NCI-H345 treated with DMSO at 0.1 percent for 48 hours (cell line): ENCODE results near the gene CFAP46.
"Not testable (repeated sequence)": the region's sequence is repeated elsewhere in the genome, so short reads cannot be mapped to it uniquely, and the experiment has no call there.

Source experiments
- DNase-seq: peaks from one replicate; lab custom pipeline; 2025; ENCODE audit not compliant: unreplicated experiment; lab: John Stamatoyannopoulos, UW

Gene CFAP46

DNA sequence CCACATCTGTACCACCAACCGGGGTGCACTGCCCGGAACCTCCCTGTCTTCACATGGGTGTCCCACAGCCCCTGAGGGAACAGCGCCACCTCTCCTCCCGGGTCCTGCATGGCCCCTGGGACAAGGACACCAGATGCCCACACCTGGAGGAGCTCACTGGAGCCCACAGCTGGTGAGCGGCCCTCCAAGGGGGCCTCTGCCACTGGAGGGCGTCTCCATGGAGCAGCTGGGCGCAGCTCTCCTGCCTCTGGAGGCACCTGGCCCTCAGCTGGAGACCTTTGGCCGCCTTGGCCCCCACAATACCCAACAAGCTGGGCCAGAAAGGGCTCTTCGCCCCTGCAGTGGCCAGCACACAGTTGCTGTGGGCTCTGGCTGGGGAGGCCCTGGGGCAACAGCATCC lies 149.2 kb downstream of the CFAP46 start:
- DNase-seq: no peak

DNA sequence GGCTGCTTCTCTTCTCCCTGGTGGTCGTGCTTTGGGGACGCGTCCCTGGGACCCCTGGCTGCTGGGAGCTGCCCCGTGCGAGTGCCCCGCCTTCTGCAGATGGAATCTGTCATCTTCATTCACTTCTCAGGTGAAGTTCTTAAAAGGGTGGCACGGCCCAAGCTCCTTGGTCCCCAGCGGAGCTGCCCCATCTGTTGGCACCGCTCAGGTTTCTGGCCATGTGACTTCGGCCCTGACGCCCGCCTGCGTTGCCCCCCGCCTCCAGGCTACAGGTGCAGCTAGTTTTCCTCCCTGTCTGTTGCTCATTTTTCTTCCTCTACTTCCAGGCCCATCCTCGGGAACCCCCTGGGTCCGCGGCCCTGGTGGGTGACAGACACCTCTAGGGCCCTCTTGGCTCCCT lies 149.6 kb downstream of the CFAP46 start:
- DNase-seq: no peak

- not testable (repeated sequence) for DNase-seq
These were observed 150.3 kb downstream of the CFAP46 start for GRCh38 chr10:132792099-132792498.

DNA sequence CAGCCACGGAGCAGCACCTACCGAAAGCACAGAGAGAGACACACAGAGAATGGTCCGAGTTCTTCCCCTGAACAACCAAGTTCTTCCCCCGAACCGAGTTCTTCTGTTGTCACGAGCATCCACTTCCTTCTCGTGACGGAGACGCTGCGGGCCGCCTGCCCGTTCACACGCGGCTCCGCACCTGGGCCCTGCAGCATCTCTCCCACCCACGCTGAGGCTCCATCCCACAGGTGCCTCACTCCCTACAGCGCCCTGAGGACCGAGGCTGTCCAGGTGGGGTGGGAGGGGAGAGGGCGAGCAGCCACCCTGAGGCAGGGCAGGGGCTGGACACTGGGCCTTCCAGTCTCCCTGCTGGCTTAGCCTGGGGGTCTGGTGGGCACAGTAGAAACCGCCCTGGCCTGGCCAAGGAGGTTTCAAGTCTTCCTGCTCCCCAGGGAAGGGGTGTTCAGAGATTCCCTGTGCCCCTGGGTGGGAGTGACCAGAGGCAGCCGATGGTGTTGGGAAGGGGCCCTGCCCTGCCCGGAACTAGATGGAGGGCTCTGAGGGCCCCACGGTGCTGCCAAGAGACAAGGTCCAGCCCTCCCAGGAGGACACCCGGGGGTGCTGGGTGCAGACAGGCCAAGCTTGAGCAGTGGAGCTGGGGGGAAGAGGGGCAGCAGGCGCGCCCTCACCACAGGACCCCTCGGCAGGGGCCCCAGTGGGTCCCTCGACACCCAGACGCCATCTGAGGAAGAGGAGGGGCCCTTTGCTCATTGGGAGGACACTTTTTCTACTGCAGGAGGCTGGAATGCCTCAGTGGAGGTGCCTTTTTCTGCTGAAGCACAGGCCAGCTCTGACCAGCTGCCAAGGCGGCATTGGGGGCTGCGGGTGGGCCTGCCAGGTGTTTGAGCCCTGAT lies 151.2 kb downstream of the CFAP46 start:
- DNase-seq: no peak

DNA sequence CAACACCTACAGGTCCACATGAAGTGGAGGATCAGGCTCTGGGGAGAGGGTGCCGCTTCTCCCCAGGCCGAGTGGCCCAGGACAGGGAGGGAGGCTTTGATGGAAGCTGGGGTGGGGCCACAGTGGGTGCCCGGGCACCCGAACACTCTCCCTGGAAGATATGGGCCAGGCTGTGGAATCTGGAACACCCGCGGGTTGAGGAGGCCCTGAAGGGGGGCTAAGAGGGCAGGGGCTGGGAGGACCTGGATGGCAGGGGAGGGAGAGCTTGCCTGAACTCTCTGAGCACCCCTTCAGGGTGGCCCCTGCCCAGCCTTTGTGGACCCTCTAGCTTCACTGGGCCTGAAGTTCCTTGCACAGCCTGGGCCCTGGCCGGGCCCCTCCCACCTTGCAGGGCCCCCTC lies 151.9 kb downstream of the CFAP46 start:
- no peak for DNase-seq

DNA sequence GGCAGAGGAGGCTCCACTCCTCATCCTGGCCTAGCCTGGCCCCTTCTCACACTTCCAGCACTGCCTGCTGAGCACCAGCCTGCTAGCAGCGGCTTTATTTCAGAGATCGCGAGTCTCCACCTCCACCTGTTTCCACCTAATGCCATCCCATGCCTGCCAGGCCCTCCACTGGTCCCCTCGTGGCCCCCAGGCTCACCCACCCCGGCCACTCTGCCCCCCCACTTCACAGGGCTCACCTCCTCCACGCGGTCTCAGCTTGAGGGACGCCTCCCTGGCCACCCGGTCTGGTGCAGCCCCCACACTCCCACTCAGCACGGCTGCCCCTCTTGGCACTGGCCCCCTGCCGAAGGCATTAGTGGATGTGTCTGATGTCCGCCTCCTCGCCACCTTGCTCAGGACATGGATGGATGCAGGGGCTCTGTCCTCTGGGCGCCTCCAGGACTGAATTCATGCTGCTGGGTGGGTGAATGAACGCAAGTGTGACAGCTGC lies 152.7 kb downstream of the CFAP46 start:
- DNase-seq: no peak

DNA sequence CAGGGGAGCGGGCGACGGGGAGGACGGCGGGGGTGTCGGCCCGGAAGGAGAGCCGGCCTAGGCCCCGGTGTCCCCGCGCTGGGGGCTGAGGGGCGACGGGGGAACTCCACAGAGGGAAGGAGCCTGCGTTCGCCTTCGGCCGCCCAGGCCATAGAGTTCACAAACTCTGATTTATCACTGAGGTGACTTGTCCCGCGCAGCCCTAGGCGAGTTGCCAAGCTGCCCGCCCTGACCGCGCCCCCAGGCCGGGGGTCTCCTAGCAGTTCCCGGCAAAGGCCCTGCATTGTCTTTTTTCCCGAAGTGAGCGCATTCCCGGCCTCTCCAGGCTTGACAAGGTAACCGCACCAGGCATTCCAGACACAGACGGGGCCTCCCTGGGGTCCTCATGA lies 153.5 kb downstream of the CFAP46 start:
- no peak for DNase-seq

DNA sequence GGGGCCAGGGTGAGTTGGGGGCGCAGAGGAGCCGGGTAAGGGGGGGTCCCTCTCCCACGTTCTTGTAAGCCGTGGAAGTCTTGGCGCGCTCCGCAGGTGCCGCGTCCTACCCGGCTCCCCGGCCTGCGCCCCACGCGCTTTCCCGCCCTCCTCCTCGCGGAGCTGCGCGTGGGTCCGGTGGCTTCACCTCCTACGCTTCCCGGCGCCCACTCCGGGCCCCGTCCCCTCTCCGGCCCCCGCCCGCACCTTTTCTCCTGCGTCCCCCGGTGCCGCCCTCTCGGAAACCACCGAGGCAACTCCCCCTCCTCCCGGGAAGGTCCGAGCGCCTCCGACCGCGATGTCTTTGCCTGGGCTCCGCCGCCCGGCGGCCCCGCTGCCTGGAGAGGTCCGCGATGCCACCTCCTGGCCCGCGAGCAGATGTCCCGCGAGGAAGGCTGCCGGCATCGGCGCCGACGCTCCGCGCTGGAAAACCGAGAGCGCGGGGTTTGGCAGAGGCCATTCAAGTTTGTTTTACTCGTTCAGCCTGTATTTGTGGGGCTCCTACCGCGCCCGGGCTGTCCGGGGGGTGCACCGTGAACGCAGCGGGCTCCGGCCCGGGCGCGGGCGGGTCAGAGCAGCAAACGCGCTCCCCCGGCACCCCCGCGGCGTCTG lies 154.1 kb downstream of the CFAP46 start:
- DNase-seq: no peak

- DNase-seq: no peak
These were observed 154.7 kb downstream of the CFAP46 start for GRCh38 chr10:132787495-132788179.

GRCh38 chr10:132786884-132787494 lies 155.4 kb downstream of the CFAP46 start:
- DNase-seq: no peak

DNA sequence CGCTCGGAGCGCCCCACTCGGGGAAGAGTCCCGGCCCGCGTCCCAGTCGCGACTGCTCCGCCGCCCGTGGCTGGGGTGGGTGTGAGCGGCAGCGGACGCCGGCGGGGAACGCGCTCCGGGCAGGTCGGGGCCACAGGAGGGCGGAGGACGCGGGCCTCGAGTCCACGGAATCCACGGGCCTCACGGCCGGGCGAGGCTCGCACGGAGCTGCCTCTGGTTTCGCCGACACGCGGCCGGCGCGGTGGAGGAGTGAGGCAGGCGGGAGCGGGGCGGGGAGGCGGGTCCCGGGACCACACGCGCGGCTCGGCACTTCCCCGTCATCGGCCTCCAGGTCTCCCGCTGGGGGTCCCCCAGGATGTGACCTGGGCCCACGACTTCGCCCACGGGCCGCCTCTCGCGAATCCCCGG lies 155.9 kb downstream of the CFAP46 start:
- DNase-seq: no peak

- no peak for DNase-seq
These were observed 156.5 kb downstream of the CFAP46 start, which contains the start of gene NKX6-2 for GRCh38 chr10:132785723-132786475. Gene NKX6-2 (minus strand): TSS chr10:132786147. CDS start chr10:132785948, 199 bp downstream.

DNA sequence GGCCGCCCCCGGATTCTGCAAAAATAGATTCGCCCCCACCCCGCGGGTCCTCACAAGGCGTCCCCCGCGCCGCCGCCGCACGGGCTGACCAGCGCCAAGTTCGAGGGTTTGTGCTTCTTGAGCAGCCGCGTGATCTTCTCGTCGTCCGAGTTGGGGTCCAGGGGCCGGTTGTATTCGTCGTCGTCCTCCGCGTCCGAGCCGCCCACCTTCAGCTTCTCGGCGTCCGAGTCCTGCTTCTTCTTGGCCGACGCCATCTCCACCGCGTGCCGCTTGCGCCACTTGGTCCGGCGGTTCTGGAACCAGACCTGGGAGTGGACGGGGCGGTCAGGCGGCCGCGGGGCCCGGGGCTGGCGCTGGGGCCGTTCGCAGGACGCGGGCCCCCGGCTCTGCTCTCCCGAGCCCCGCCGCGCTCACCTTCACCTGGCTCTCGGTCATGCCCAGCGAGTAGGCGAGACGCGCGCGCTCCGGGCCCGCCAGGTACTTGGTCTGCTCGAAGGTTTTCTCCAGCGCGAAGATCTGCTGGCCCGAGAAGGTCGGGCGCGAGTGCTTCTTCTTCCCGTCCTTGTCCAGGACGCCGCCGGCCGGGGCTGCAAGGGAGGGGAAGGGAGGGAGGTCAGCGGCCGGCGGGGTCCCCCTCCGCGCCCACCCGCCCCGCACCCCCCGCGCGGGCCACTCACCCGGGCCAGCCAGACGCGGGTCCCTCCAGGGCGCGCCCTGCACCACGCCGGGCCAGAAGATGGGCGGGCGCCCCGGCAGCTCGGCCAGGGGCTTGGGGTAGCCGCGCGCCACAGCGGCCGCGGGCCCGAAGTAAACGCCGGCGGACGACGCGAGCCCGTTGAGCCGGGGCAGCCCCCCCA lies 157.3 kb downstream of the CFAP46 start:
- no peak for DNase-seq

DNA sequence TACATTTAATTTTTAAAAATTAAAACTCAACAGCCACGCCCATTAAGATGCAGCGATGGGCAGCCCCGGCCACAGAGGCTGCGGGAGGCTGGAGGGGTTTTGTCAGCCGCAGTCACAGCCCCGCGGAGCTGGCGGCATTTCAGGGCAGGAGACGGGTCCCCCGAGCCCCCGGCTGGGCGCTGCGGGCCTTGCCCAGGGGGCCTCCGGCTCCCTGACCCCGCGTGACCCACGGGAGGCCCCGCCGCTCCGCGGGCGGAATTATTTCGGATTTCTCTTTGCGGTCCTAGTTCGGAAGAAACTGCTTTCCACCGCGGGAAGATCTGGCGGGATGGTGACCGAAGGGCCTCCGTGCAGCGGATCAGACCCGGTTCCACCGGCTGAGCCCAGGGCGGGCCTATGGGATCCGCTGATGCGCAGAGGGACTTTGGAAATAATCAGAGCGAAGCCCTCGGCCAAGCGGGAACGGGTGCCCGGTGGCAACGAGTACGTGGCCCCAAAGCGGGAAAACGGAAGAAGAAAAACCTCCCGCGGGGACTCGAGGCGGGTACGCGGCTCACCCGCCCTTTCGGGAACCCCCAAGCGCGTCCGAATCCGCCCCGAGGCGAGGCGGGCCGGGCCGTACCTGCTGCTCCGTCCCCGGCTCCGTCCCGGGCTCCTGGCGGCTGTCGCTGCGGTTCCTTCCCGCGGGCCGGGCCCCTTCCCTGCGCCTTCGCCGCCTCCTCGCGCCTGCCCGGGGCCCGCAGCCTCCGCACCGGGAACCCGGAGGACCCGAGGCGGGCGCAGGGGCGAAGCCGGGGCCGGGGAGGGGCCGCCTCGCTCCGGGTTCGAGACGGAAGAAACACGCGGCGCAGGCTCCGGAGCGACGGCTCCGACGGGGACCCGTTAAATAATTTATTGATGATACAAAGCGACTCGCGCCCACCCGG lies 158.2 kb downstream of the CFAP46 start:
- DNase-seq: no peak

- DNase-seq: no peak
These were observed 159.0 kb downstream of the CFAP46 start for GRCh38 chr10:132783165-132783939.

- DNase-seq: no peak
These were observed 160.8 kb downstream of the CFAP46 start for GRCh38 chr10:132781556-132781955.

GRCh38 chr10:132780356-132780755 lies 162.0 kb downstream of the CFAP46 start:
- DNase-seq: no peak
